Measurements from ENCODE around the gene ATP5F1C. TPM values are rescaled to one million over a fixed set of nuclear protein-coding genes. Genes with fewer than 3 reads are reported as not detected.

ATP5F1C gene
- total RNA-seq, 4 donors from 2014 or later: 193 to 492 (median 332) TPM

- in situ Hi-C loops (cut with MboI; ENCODE audit: low pct_ligation_motif_present in 1 of 4, low pct_unique_long_range_greater_than_20kb in 1 of 4, low sequenced_read_pairs in 3 of 4) (no loop called here), intact Hi-C loops (cut with DNase I; ENCODE audit: low total_unique reads) (no loop called here)
- H3K9me3 ChIP-seq: no peaks in the 10 kb centered on the region
These were observed 44.1 kb downstream of the ATP5F1C start for GRCh38 chr10:7832060-7832459.

GRCh38 chr10:7833210-7833609 is 45.2 kb downstream of the ATP5F1C start:
- in situ Hi-C loops (cut with MboI; ENCODE audit: low pct_ligation_motif_present in 1 of 4, low pct_unique_long_range_greater_than_20kb in 1 of 4, low sequenced_read_pairs in 3 of 4): no loop called here
- Histone ChIP-seq H3K4me3 (no peak overlapping the region), H3K9me3 (no peaks in the 10 kb centered on the region), H3K27me3 (no peaks in the 10 kb centered on the region), H3K4me1 (peaks cover 0 to 5% (median 0%) of the 10 kb centered on the region in 4 donors), H3K36me3 (no peaks in the 10 kb centered on the region), H3K27ac (no peak overlapping the region)
- TF ChIP-seq EP300 (IDR thresholded peaks at IDR 0.05; ENCODE audit: low read depth) (no peak), POLR2A (IDR thresholded peaks at IDR 0.05) (no peak), POLR2AphosphoS5 (IDR thresholded peaks at IDR 0.05) (no peak), CTCF (IDR thresholded peaks at IDR 0.05) (no peak)
- DNase-seq: no peak
- intact Hi-C loops (cut with DNase I; ENCODE audit: low total_unique reads): no loop called here

More at GRCh38 chr10:7832060-7832459, 44.1 kb downstream of the ATP5F1C start:
- no peaks in the 10 kb centered on the region for H3K36me3 ChIP-seq
- peaks cover 0 to 5% (median 0%) of the 10 kb centered on the region in 4 donors for H3K4me1 ChIP-seq
- TF ChIP-seq POLR2AphosphoS5 (IDR thresholded peaks at IDR 0.05): no peak
- TF ChIP-seq CTCF (IDR thresholded peaks at IDR 0.05): no peak
- TF ChIP-seq EP300 (IDR thresholded peaks at IDR 0.05; ENCODE audit: low read depth): no peak
- no peak for TF ChIP-seq POLR2A (IDR thresholded peaks at IDR 0.05)
- H3K4me3 ChIP-seq: no peak overlapping the region
- WGBS, 2 donors (ENCODE audit: low coverage in 1 of 2): 63 to 94% methylated on average over 1 of the region's 1 CpG
- no peak for DNase-seq
- H3K27ac ChIP-seq: no peak overlapping the region
- H3K27me3 ChIP-seq: no peaks in the 10 kb centered on the region

- no peaks in the 10 kb centered on the region for H3K27me3 ChIP-seq
- H3K36me3 ChIP-seq: no peaks in the 10 kb centered on the region
- H3K9me3 ChIP-seq: no peaks in the 10 kb centered on the region
- TF ChIP-seq CTCF (IDR thresholded peaks at IDR 0.05) (no peak), POLR2AphosphoS5 (IDR thresholded peaks at IDR 0.05) (no peak)
- no peak overlapping the region for H3K27ac ChIP-seq
- H3K4me1 ChIP-seq: peaks cover 0 to 5% (median 0%) of the 10 kb centered on the region in 4 donors
- DNase-seq: no peak
- WGBS, 2 donors (ENCODE audit: low coverage in 1 of 2): 88 to 92% methylated on average over 3 of the region's 3 CpGs
- no peak overlapping the region for H3K4me3 ChIP-seq
- in situ Hi-C loops (cut with MboI; ENCODE audit: low pct_ligation_motif_present in 1 of 4, low pct_unique_long_range_greater_than_20kb in 1 of 4, low sequenced_read_pairs in 3 of 4): no loop called here
- intact Hi-C loops (cut with DNase I; ENCODE audit: low total_unique reads): no loop called here
These were observed 46.3 kb downstream of the ATP5F1C start for GRCh38 chr10:7834262-7834661.

GRCh38 chr10:7836571-7836970 is 48.6 kb downstream of the ATP5F1C start:
- TF ChIP-seq POLR2A (IDR thresholded peaks at IDR 0.05) (no peak), CTCF (IDR thresholded peaks at IDR 0.05) (no peak), EP300 (IDR thresholded peaks at IDR 0.05; ENCODE audit: low read depth) (no peak), POLR2AphosphoS5 (IDR thresholded peaks at IDR 0.05) (no peak)
- Histone ChIP-seq H3K9me3 (no peaks in the 10 kb centered on the region), H3K4me1 (no peaks in the 10 kb centered on the region), H3K4me3 (no peak overlapping the region), H3K36me3 (no peaks in the 10 kb centered on the region), H3K27me3 (no peaks in the 10 kb centered on the region), H3K27ac (no peak overlapping the region)
- in situ Hi-C loops (cut with MboI; ENCODE audit: low pct_ligation_motif_present in 1 of 4, low pct_unique_long_range_greater_than_20kb in 1 of 4, low sequenced_read_pairs in 3 of 4) (no loop called here), intact Hi-C loops (cut with DNase I; ENCODE audit: low total_unique reads) (no loop called here)
- WGBS, 2 donors (ENCODE audit: low coverage in 1 of 2): 90 to 98% methylated on average over 2 of the region's 2 CpGs
- DNase-seq: no peak

Data from transverse colon (tissue), 4 donors.